GM12872 (cell line): ENCODE data around the gene ITGA8.

ENCODE experiments used
- CTCF ChIP-seq: IDR thresholded peaks from 3 replicates; pipeline ENCODE4 v1.5.1; 2011; ENCODE audit warnings: low read depth, mild to moderate bottlenecking, low read length, moderate library complexity; ENCODE audit not compliant: insufficient read depth

ITGA8 gene

DNA sequence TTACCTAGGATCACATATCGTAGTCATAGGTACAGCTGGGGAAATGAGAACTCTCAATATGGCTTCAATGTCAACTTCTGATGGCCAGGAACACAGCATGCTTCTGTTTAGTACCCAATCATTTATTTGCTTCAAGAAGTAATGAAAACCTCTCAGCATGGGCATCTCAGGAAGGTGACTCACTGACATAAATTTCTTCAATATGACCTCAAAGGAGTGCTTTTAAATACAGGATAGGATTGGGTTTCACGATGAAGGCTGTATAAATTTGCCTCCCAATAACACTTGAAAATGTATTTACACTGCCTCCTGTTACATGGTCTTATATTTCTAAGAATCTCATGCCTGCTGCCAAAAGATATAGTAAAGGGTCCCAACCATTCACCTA lies 15.1 kb downstream of the ITGA8 start:
- TF ChIP-seq CTCF: no peak

GRCh38 chr10:15703944-15704580 lies 15.7 kb downstream of the ITGA8 start:
- TF ChIP-seq CTCF: no peak

DNA sequence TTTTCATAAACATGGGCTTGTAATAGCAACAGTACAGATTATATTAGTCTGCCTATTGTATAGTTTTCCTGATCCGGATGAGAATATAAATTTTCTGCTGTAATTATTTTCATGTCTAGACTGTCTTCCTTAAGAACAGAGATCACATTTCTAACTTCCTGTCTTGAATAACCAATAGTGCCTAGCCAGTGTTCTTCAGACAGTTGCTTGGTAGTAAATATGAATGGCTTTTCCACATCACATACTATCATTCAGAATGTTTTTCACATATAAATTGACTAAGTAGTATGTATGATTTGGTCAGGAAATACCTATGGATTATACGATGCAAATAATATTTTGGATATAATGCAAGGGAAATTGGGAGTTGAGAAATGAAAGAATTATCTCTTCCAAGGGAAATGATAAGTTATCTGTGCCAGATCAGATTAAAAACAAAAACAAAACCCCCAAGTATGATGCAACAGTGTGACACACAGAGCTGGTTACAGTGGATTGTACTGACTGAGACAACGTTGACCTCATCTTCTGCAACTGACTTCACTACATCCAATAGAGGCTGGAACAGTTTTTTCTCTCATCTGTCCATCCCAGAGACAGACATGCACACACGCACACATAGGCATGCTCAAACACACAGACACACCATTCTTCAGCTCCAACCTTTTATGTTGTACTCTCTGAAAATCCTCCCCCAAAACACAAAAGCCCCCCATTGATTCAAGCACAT lies 16.4 kb downstream of the ITGA8 start:
- no peak for TF ChIP-seq CTCF

GRCh38 chr10:15700078-15700674 lies 19.5 kb downstream of the ITGA8 start:
- TF ChIP-seq CTCF: no peak

DNA sequence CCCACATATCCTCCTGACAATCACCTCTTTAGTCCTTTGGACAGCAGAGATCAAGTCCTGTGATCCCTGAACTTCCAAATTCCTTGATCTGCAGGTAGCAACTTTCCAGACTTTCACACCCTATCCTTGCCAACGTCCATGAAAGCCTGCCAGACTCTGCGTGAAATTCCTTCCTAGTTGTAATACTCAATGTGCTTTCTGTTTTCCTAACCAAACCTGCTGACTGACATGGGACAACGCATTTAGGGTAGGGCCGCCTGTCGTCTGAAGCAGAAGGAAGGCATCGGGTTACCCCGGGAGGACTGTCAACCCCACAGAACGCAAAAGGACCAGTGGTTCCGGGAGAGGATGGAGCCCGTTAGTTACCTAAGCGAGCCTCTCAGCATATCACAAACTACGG lies 23.9 kb downstream of the ITGA8 start:
- no peak for TF ChIP-seq CTCF

DNA sequence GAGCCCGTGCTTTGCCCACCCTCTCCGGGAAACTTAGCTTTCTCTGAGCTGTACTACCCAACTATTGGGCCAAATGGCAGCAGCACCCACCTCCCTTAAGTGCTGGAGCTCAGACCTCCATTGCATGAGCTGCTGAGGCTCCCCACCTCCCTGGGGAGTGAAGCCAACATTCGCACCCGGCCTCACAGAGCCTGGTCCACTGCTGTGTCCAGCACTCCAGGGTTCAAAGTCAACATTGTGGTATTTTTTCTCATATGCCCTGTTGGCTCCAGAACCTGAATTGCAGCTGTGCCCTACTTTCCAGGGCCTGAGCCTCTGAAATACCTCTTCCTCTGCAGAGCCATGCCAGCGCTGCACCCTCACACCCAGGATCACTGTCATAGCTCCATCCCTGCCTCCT lies 29.7 kb downstream of the ITGA8 start:
- no peak for TF ChIP-seq CTCF

- no peak for TF ChIP-seq CTCF
Measured at GRCh38 chr10:15684768-15685167, 35.0 kb downstream of the ITGA8 start.
